ENCODE measurements around the gene INPP5K.

DNA sequence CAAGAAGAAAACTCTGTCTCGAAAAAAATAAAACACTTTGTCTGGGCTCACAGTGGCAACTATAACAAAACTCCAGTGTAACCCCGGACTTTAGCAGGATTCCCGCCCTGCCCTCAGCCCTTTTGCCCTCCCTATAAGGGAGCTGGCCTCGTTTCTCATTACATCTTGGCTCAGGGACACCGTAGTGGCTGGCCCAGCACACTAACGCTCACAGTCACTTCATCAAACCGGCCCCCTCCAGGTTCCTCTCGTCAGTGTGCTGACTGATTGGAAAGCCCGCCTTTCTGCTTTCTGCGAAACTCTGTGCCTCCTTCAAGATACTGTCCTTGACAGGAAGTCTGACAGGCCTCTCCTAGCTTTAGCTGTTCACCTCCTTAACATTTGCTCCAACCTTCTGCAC, 12.7 kb downstream of the INPP5K start:
- TF ChIP-seq, protein P1, sequence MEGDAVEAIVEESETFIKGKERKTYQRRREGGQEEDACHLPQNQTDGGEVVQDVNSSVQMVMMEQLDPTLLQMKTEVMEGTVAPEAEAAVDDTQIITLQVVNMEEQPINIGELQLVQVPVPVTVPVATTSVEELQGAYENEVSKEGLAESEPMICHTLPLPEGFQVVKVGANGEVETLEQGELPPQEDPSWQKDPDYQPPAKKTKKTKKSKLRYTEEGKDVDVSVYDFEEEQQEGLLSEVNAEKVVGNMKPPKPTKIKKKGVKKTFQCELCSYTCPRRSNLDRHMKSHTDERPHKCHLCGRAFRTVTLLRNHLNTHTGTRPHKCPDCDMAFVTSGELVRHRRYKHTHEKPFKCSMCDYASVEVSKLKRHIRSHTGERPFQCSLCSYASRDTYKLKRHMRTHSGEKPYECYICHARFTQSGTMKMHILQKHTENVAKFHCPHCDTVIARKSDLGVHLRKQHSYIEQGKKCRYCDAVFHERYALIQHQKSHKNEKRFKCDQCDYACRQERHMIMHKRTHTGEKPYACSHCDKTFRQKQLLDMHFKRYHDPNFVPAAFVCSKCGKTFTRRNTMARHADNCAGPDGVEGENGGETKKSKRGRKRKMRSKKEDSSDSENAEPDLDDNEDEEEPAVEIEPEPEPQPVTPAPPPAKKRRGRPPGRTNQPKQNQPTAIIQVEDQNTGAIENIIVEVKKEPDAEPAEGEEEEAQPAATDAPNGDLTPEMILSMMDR (IDR thresholded peaks at IDR 0.05): no peak
- no peak for TF ChIP-seq EP300 (IDR thresholded peaks at IDR 0.05)
